H1 (cell line): ENCODE data around the gene HLA-DOB. TPM values are rescaled to one million over a fixed set of nuclear protein-coding genes. Genes with fewer than 3 reads are reported as not detected.

Experiments used
- RAD21 ChIP-seq, 2 experiments: IDR thresholded peaks in 1 of 2; conservative IDR thresholded peaks in 1 of 2; 2 replicates each; pipeline ENCODE4 v1.6.1; 2011; ENCODE audit warnings: low read depth in 2 of 2, low read length in 2 of 2, improper control_type of control experiment in 1 of 2, inconsistent platforms in 1 of 2, mild to moderate bottlenecking in 1 of 2, moderate library complexity in 1 of 2
- SIN3A ChIP-seq, 2 experiments: IDR thresholded peaks in 1 of 2; conservative IDR thresholded peaks in 1 of 2; 2 replicates each; pipeline ENCODE4 v1.6.1; 2011 to 2012; ENCODE audit warnings: low read length in 2 of 2, improper control_type of control experiment in 1 of 2, low read depth in 1 of 2, mild to moderate bottlenecking in 1 of 2
- polyA plus RNA-seq, 7 experiments: library from polyadenylated mRNA; depleted of rRNA in 3 of 7; stranded (reverse) in 5 of 7; unstranded in 2 of 7; fragments of >200 nt in 5 of 7; fragments of 200-250 nt in 2 of 7; gene quantifications; 1 replicate in 5 of 7; 2 replicates in 1 of 7; 4 replicates in 1 of 7; pipeline versions ENCODE4 v1.2.1 to v1.2.3, GENCODE V29; 2011 to 2013; ENCODE audit warnings: missing spikeins in 2 of 7, mixed read lengths in 2 of 7
- total RNA-seq: library from RNA; stranded (reverse); fragmentation: NEBNext Ultra II Directional; extraction: Animal tissue kit (Norgen Biotek cat#: 25700); gene quantifications from 2 replicates; pipeline ENCODE4 v1.2.1, GENCODE V29; 2021
- TF ChIP-seq, protein P1 (sequence below): fragments of 300-600 bp; sonication (generic); IDR thresholded peaks from 2 replicates; pipeline ENCODE4 v1.7.1; 2012; ENCODE audit warnings: low read length, moderate library complexity, mild to moderate bottlenecking, inconsistent platforms; ENCODE audit not compliant: insufficient replicate concordance
- TF ChIP-seq, protein P2 (sequence below), 3 experiments: IDR thresholded peaks; 1 replicate in 2 of 3; 2 replicates in 1 of 3; pipeline versions ENCODE4 v1.5.1 to v1.6.1; 2011; ENCODE audit warnings: low read length in 3 of 3, mild to moderate bottlenecking in 3 of 3, inconsistent platforms in 2 of 3, low read depth in 1 of 3, moderate library complexity in 1 of 3; ENCODE audit not compliant: insufficient read depth in 1 of 3; ENCODE audit errors: control extremely low read depth in 1 of 3

Gene HLA-DOB
- total and polyA plus RNA-seq, 2 of the 8 experiments (the other 6 are each of a cell fraction or from before 2014, with no cell fraction given) = 0.35 TPM; not detected in 1

DNA sequence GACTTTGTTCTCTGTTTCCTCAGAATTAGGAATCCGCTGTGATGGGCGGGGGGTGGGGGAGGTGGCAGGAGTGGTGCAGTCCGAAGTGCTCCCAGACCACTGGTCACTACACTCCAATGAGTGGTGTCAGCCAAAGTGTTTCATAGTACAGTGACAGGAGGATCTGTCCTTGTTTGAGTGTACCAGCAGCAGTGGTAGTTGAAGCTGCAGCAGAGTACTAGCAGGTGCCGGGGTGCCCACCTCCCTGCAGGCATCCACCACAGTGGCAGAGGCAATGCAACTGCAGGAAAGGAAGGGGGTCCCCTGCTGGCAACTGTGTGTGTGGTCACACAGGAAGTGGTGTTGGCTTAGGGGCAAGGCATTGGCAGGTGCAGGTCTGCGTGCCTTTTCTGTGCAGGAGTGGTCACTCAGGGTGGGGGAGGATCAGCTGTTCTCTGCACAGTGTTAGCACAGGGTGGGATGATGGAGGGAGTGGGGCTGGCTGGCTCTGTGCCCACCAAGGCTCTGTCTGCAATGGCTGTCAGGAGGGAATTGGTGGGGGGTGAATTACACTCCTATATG is 9.7 kb downstream of the HLA-DOB start (continued):
- TF ChIP-seq, protein P1, sequence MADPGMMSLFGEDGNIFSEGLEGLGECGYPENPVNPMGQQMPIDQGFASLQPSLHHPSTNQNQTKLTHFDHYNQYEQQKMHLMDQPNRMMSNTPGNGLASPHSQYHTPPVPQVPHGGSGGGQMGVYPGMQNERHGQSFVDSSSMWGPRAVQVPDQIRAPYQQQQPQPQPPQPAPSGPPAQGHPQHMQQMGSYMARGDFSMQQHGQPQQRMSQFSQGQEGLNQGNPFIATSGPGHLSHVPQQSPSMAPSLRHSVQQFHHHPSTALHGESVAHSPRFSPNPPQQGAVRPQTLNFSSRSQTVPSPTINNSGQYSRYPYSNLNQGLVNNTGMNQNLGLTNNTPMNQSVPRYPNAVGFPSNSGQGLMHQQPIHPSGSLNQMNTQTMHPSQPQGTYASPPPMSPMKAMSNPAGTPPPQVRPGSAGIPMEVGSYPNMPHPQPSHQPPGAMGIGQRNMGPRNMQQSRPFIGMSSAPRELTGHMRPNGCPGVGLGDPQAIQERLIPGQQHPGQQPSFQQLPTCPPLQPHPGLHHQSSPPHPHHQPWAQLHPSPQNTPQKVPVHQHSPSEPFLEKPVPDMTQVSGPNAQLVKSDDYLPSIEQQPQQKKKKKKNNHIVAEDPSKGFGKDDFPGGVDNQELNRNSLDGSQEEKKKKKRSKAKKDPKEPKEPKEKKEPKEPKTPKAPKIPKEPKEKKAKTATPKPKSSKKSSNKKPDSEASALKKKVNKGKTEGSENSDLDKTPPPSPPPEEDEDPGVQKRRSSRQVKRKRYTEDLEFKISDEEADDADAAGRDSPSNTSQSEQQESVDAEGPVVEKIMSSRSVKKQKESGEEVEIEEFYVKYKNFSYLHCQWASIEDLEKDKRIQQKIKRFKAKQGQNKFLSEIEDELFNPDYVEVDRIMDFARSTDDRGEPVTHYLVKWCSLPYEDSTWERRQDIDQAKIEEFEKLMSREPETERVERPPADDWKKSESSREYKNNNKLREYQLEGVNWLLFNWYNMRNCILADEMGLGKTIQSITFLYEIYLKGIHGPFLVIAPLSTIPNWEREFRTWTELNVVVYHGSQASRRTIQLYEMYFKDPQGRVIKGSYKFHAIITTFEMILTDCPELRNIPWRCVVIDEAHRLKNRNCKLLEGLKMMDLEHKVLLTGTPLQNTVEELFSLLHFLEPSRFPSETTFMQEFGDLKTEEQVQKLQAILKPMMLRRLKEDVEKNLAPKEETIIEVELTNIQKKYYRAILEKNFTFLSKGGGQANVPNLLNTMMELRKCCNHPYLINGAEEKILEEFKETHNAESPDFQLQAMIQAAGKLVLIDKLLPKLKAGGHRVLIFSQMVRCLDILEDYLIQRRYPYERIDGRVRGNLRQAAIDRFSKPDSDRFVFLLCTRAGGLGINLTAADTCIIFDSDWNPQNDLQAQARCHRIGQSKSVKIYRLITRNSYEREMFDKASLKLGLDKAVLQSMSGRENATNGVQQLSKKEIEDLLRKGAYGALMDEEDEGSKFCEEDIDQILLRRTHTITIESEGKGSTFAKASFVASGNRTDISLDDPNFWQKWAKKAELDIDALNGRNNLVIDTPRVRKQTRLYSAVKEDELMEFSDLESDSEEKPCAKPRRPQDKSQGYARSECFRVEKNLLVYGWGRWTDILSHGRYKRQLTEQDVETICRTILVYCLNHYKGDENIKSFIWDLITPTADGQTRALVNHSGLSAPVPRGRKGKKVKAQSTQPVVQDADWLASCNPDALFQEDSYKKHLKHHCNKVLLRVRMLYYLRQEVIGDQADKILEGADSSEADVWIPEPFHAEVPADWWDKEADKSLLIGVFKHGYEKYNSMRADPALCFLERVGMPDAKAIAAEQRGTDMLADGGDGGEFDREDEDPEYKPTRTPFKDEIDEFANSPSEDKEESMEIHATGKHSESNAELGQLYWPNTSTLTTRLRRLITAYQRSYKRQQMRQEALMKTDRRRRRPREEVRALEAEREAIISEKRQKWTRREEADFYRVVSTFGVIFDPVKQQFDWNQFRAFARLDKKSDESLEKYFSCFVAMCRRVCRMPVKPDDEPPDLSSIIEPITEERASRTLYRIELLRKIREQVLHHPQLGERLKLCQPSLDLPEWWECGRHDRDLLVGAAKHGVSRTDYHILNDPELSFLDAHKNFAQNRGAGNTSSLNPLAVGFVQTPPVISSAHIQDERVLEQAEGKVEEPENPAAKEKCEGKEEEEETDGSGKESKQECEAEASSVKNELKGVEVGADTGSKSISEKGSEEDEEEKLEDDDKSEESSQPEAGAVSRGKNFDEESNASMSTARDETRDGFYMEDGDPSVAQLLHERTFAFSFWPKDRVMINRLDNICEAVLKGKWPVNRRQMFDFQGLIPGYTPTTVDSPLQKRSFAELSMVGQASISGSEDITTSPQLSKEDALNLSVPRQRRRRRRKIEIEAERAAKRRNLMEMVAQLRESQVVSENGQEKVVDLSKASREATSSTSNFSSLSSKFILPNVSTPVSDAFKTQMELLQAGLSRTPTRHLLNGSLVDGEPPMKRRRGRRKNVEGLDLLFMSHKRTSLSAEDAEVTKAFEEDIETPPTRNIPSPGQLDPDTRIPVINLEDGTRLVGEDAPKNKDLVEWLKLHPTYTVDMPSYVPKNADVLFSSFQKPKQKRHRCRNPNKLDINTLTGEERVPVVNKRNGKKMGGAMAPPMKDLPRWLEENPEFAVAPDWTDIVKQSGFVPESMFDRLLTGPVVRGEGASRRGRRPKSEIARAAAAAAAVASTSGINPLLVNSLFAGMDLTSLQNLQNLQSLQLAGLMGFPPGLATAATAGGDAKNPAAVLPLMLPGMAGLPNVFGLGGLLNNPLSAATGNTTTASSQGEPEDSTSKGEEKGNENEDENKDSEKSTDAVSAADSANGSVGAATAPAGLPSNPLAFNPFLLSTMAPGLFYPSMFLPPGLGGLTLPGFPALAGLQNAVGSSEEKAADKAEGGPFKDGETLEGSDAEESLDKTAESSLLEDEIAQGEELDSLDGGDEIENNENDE = no peak
- TF ChIP-seq, protein P2, sequence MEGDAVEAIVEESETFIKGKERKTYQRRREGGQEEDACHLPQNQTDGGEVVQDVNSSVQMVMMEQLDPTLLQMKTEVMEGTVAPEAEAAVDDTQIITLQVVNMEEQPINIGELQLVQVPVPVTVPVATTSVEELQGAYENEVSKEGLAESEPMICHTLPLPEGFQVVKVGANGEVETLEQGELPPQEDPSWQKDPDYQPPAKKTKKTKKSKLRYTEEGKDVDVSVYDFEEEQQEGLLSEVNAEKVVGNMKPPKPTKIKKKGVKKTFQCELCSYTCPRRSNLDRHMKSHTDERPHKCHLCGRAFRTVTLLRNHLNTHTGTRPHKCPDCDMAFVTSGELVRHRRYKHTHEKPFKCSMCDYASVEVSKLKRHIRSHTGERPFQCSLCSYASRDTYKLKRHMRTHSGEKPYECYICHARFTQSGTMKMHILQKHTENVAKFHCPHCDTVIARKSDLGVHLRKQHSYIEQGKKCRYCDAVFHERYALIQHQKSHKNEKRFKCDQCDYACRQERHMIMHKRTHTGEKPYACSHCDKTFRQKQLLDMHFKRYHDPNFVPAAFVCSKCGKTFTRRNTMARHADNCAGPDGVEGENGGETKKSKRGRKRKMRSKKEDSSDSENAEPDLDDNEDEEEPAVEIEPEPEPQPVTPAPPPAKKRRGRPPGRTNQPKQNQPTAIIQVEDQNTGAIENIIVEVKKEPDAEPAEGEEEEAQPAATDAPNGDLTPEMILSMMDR (IDR thresholded peaks at IDR 0.05; ENCODE audit: control extremely low read depth in 1 of 3, insufficient read depth in 1 of 3, low read depth in 1 of 3, low read length in 3 of 3) = peak in 2 of 3 experiments; percentile 39 to 48; a peak in 2 of 4 replicates
- TF ChIP-seq RAD21 (IDR thresholded peaks at IDR 0.05 in 1 of 2, conservative IDR thresholded peaks at IDR 0.05 in 1 of 2; ENCODE audit: low read depth in 2 of 2, low read length in 2 of 2) (peak in 1 of 2 experiments; percentile 13; a peak in 1 of 4 replicates), SIN3A (conservative IDR thresholded peaks at IDR 0.05 in 1 of 2, IDR thresholded peaks at IDR 0.05 in 1 of 2; ENCODE audit: low read depth in 1 of 2, low read length in 2 of 2) (no peak)
